ENCODE data around the gene IGHMBP2.

Gene IGHMBP2

GRCh38 chr11:68941324-68942094 lies 37.8 kb downstream of the IGHMBP2 start:
- DNase-seq, result no peak

- DNase-seq, result no peak
These were observed 38.5 kb downstream of the IGHMBP2 start for GRCh38 chr11:68942095-68942620.

- DNase-seq, result no peak
These were observed 39.1 kb downstream of the IGHMBP2 start for GRCh38 chr11:68942751-68943271.

GRCh38 chr11:68946416-68947090 lies 42.9 kb downstream of the IGHMBP2 start:
- no peak for DNase-seq

- DNase-seq, result no peak
These were observed 43.5 kb downstream of the IGHMBP2 start for GRCh38 chr11:68947151-68947550.

- no peak for DNase-seq
These were observed 44.8 kb downstream of the IGHMBP2 start for GRCh38 chr11:68948496-68948895.

GRCh38 chr11:68948935-68949334 lies 45.2 kb downstream of the IGHMBP2 start:
- no peak for DNase-seq

GRCh38 chr11:68950270-68950669 lies 46.6 kb downstream of the IGHMBP2 start:
- peak; percentile 13 for DNase-seq

GRCh38 chr11:68950762-68951161 lies 47.1 kb downstream of the IGHMBP2 start:
- no peak for DNase-seq

- DNase-seq, result no peak
These were observed 51.3 kb downstream of the IGHMBP2 start for GRCh38 chr11:68954836-68955606.

GRCh38 chr11:68955607-68955958 lies 51.9 kb downstream of the IGHMBP2 start:
- no peak for DNase-seq

GRCh38 chr11:68956142-68956541 lies 52.5 kb downstream of the IGHMBP2 start:
- no peak for DNase-seq

GRCh38 chr11:68956547-68957254 lies 53.0 kb downstream of the IGHMBP2 start:
- no peak for DNase-seq

- DNase-seq, result no peak
These were observed 54.5 kb downstream of the IGHMBP2 start for GRCh38 chr11:68958211-68958610.

GRCh38 chr11:68959465-68960293 lies 56.0 kb downstream of the IGHMBP2 start:
- no peak for DNase-seq

GRCh38 chr11:68960294-68961071 lies 56.8 kb downstream of the IGHMBP2 start:
- DNase-seq, result no peak

GRCh38 chr11:68961245-68961644 lies 57.6 kb downstream of the IGHMBP2 start:
- no peak for DNase-seq

- DNase-seq, result no peak
These were observed 59.0 kb downstream of the IGHMBP2 start for GRCh38 chr11:68962527-68963250.

- no peak for DNase-seq
These were observed 60.1 kb downstream of the IGHMBP2 start for GRCh38 chr11:68963779-68964178.

Measured in COR-L47 (cell line).